HepG2 (cell line): ENCODE measurements around the gene NKD2. TPM values are rescaled to one million over a fixed set of nuclear protein-coding genes. Genes with fewer than 3 reads are reported as not detected.

Source experiments
- ATAC-seq: fragments of 200-7000 bp; cut with Tn5 transposase; 3 replicates; pipeline ENCODE4 v1.9.1; 2020; ENCODE audit warnings: mild to moderate bottlenecking, moderate library complexity
- BruUV-seq: library from RNA; stranded (reverse); fragments of 400-500 nt; replicated peaks from 2 replicates; lab custom pipeline; 2021; lab: Mats Ljungman, UMichigan
- CTCF ChIA-PET: fragments of 300-600 bp; formaldehyde crosslinking; extraction: SDS; loops from one replicate; lab custom pipeline; 2021; ENCODE audit warnings: low total read pairs, inconsistent platforms, low intra/inter-chr PET ratio; lab: Yijun Ruan, JAX
- POLR2A ChIA-PET: fragments of 350-600 bp; sonication (Branson Sonifier 250); formaldehyde crosslinking; loops from one replicate; lab custom pipeline; 2020; ENCODE audit warnings: antibody characterized with exemption, inconsistent platforms; lab: Yijun Ruan, JAX
- DNase-seq: peaks from one replicate; pipeline ENCODE4 v3.0.0-alpha.2; 2015; ENCODE audit warnings: low spot score
- FAIRE-seq: peaks from 3 replicates; lab custom pipeline; 2011; peaks lifted over from hg19 to GRCh38; lab: Jason Lieb, UNC
- H2AFZ ChIP-seq: one replicate; pipeline ENCODE4 v1.6.1; 2011; ENCODE audit warnings: low read length, inconsistent platforms
- H3K27ac ChIP-seq: fragments of 300-600 bp; 3 replicates; pipeline ENCODE4 v1.8.0; 2011; ENCODE audit warnings: mixed run types, mild to moderate bottlenecking, mixed read lengths, low read length, inconsistent platforms; ENCODE audit not compliant: insufficient read depth; ENCODE audit errors: extremely low read length
- H3K27me3 ChIP-seq, 2 experiments: fragments of 200-600 bp in 1 of 2; 2 replicates in 1 of 2; 3 replicates in 1 of 2; pipeline versions ENCODE4 v1.6.0 to v1.8.0; 2011; ENCODE audit warnings: low read length in 2 of 2, mild to moderate bottlenecking in 2 of 2, moderate library complexity in 2 of 2, inconsistent platforms in 1 of 2; ENCODE audit not compliant: insufficient read depth in 2 of 2, control insufficient read depth in 1 of 2
- H3K36me3 ChIP-seq, 2 experiments: fragments of 200-600 bp in 1 of 2; replicated peaks in 1 of 2; 2 replicates in 1 of 2; 3 replicates in 1 of 2; pipeline versions ENCODE4 v1.5.1 to v1.8.0; 2011; ENCODE audit warnings: low read length in 2 of 2, inconsistent platforms in 1 of 2; ENCODE audit not compliant: insufficient read depth in 2 of 2, control insufficient read depth in 1 of 2
- H3K4me1 ChIP-seq: 2 replicates; pipeline ENCODE4 v1.5.1; 2012; ENCODE audit warnings: low read length, inconsistent platforms; ENCODE audit not compliant: insufficient read depth
- H3K4me2 ChIP-seq: 2 replicates; pipeline ENCODE4 v1.6.0; 2011; ENCODE audit warnings: low read depth, low read length, inconsistent platforms
- H3K4me3 ChIP-seq, 3 experiments: fragments of 200-600 bp in 1 of 3; sonication (generic), shearing (Covaris generic) in 1 of 3; replicated peaks in 1 of 3; 2 replicates each; pipeline ENCODE4 v1.5.1; 2011 to 2016; ENCODE audit warnings: low read length in 3 of 3, inconsistent platforms in 2 of 3, low read depth in 2 of 3, mild to moderate bottlenecking in 2 of 3, control low read depth in 1 of 3, mixed read lengths in 1 of 3; ENCODE audit not compliant: insufficient read depth in 1 of 3
- H3K79me2 ChIP-seq: one replicate; pipeline ENCODE4 v1.6.1; 2011; ENCODE audit warnings: low read length, inconsistent platforms; ENCODE audit not compliant: insufficient read depth
- H3K9ac ChIP-seq: 2 replicates; pipeline ENCODE4 v1.6.0; 2011; ENCODE audit warnings: mild to moderate bottlenecking, low read depth, low read length, inconsistent platforms; ENCODE audit not compliant: insufficient read depth
- H3K9me3 ChIP-seq: 2 replicates; pipeline ENCODE4 v1.5.1; 2012; ENCODE audit warnings: mild to moderate bottlenecking, low read length
- H4K20me1 ChIP-seq: 2 replicates; pipeline ENCODE4 v1.6.0; 2011; ENCODE audit warnings: inconsistent platforms, mild to moderate bottlenecking, low read length, moderate library complexity; ENCODE audit not compliant: insufficient read depth
- ASH2L ChIP-seq: fragments of 300-600, 200-600 bp; sonication (generic); IDR thresholded peaks from 2 replicates; pipeline ENCODE4 v1.7.0; 2017; ENCODE audit warnings: low read depth, mild to moderate bottlenecking, moderate library complexity, mixed read lengths, low read length; ENCODE audit not compliant: insufficient read length
- TOE1 ChIP-seq: sonication (generic); formaldehyde crosslinking; IDR thresholded peaks from 2 replicates; pipeline ENCODE4 v1.4.0; 2020; ENCODE audit warnings: mild to moderate bottlenecking, missing genetic modification reagents
- WGBS: methylation state at CpG from one replicate; pipeline ENCODE4 v1.1.6; 2017; ENCODE audit warnings: low lambda C conversion rate; 5-methylcytosine and 5-hydroxymethylcytosine counted together
- in situ Hi-C: cut with HindIII; loops from 2 replicates; pipeline ENCODE4 v1.10.0; 2017; ENCODE audit warnings: low pct_unique_long_range_greater_than_20kb; ENCODE audit not compliant: extremely low pct_ligation_motif_present
- intact Hi-C: fragments of 100-400 bp; cut with micrococcal nuclease; formaldehyde crosslinking; loops from one replicate; pipeline ENCODE4 v1.10.0; 2022; ENCODE audit not compliant: unreplicated experiment
- polyA plus RNA-seq, 8 experiments: library from polyadenylated mRNA; depleted of rRNA in 3 of 8; stranded (reverse) in 7 of 8; unstranded in 1 of 8; fragments of >200 nt; fragmentation: Illumina TruSeq in 4 of 8; extraction: Trizol in 4 of 8; gene quantifications; 2 replicates each; pipeline versions ENCODE4 v1.2.1 to v1.2.3, GENCODE V29; 2011 to 2016; ENCODE audit warnings: low read depth in 4 of 8, missing spikeins in 1 of 8, mixed read lengths in 1 of 8; ENCODE audit not compliant: insufficient read depth in 1 of 8
- total RNA-seq, 5 experiments: library from RNA; depleted of rRNA; stranded (reverse); fragments of >200 nt; fragmentation: Illumina TruSeq; extraction: Trizol; gene quantifications; 2 replicates each; pipeline ENCODE4 v1.2.3, GENCODE V29; 2016; ENCODE audit warnings: low read depth in 1 of 5
- TF ChIP-seq, protein P1 (sequence below): sonication (generic); formaldehyde crosslinking; IDR thresholded peaks from 2 replicates; pipeline ENCODE4 v1.9.0; 2021; ENCODE audit warnings: missing genetic modification reagents, borderline replicate concordance
- TF ChIP-seq, protein P2 (sequence below): sonication (generic); formaldehyde crosslinking; IDR thresholded peaks from 2 replicates; pipeline ENCODE4 v1.9.0; 2021; ENCODE audit warnings: missing genetic modification reagents, mild to moderate bottlenecking, borderline replicate concordance

NKD2 gene
- total and polyA plus RNA-seq, 2 of the 13 experiments (the other 11 are each of a cell fraction or from before 2014, with no cell fraction given): 0.53 to 0.82 TPM

DNA sequence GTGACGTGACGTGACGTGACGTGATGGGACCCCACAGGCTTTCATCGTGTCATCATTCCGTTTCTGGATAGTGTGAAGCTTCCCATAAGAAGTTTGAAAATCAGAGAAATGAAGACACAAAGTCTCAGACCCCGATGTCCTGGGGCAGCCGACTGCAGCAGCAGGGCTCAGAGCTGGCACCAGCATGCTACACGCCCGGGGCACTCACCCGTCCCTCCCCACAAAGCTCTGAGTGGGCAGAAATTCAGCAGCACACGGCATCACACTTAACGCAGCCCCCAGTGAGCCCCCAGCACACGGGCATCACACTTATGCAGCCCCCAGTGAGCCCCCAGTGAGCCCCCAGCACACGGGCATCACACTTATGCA is 61.1 kb downstream of the NKD2 start:
- H3K9ac ChIP-seq: no peak overlapping the region
- H3K36me3 ChIP-seq: peaks cover 18 to 49% of the 10 kb centered on the region in 2 experiments; a peak in 4 of 5 replicates
- H3K4me3 ChIP-seq: no peak overlapping the region
- no peaks in the 10 kb centered on the region for H3K9me3 ChIP-seq
- DNase-seq (no peak), FAIRE-seq (no peak), ATAC-seq (no peak)
- no peaks in the 10 kb centered on the region for H4K20me1 ChIP-seq
- in situ Hi-C loops: loop anchor here (5.0 kb wide), 1 partner anchor 33 kb away; no protein-coding TSS in a partner anchor
- CTCF ChIA-PET: no interaction called here
- no TSS peak for BruUV-seq
- no peaks in the 10 kb centered on the region for H3K4me1 ChIP-seq
- no peaks in the 10 kb centered on the region for H3K79me2 ChIP-seq
- H3K27ac ChIP-seq: no peak overlapping the region
- intact Hi-C loops: no loop called here
- no peak for TF ChIP-seq TOE1 (CRISPR knock-in tag)
- no peak for TF ChIP-seq ASH2L
- TF ChIP-seq, protein P1, sequence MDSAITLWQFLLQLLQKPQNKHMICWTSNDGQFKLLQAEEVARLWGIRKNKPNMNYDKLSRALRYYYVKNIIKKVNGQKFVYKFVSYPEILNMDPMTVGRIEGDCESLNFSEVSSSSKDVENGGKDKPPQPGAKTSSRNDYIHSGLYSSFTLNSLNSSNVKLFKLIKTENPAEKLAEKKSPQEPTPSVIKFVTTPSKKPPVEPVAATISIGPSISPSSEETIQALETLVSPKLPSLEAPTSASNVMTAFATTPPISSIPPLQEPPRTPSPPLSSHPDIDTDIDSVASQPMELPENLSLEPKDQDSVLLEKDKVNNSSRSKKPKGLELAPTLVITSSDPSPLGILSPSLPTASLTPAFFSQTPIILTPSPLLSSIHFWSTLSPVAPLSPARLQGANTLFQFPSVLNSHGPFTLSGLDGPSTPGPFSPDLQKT: no peak
- TF ChIP-seq, protein P2, sequence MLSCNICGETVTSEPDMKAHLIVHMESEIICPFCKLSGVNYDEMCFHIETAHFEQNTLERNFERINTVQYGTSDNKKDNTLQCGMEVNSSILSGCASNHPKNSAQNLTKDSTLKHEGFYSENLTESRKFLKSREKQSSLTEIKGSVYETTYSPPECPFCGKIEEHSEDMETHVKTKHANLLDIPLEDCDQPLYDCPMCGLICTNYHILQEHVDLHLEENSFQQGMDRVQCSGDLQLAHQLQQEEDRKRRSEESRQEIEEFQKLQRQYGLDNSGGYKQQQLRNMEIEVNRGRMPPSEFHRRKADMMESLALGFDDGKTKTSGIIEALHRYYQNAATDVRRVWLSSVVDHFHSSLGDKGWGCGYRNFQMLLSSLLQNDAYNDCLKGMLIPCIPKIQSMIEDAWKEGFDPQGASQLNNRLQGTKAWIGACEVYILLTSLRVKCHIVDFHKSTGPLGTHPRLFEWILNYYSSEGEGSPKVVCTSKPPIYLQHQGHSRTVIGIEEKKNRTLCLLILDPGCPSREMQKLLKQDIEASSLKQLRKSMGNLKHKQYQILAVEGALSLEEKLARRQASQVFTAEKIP (CRISPR knock-in tag): no peak
- 99% methylated on average over 7 of the region's 15 CpGs for WGBS
- H3K4me2 ChIP-seq: no peak overlapping the region
- POLR2A ChIA-PET: no interaction called here
- H2AFZ ChIP-seq: no peak overlapping the region
- no peaks in the 10 kb centered on the region for H3K27me3 ChIP-seq
